ENCODE data around the gene HTD2. TPM values are rescaled to one million over a fixed set of nuclear protein-coding genes. Genes with fewer than 3 reads are reported as not detected.

Gene HTD2
- total RNA-seq, 1 experiment from 2014 or later = 7.4 TPM

DNA sequence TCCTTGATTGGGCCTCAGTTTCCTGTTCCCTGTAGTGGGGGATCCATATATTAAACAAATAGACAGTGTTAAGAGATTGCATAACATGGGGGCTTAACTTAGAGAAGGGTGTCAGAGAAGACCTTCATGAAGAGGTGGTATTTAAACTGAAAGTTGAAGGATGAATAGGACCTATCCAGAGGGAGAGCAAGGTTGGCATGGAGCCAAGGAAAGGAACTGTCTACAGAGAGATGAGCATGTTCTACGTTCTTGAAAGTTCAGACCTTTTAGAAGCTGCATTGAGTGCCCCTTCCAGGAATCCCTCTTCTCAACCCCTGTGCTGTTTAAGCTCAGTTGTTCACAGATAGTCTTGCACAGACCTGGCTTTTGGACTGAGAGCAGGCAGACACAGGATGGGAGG is 2.4 kb downstream of the HTD2 start:
- ChIA-PET POLR2A (ENCODE audit: unreplicated experiment) (no interaction called here), CTCF (interaction anchor here (0.6 kb wide), 2 partner anchors 74 to 120 kb away, joined by 4 to 7 read pairs; no protein-coding TSS in a partner anchor)
- no peak overlapping the region for H3K4me3 ChIP-seq
- DNase-seq = no peak
- no peak overlapping the region for H2AFZ ChIP-seq
- H3K4me2 ChIP-seq = 0 out of 2 replicates have a peak overlapping the region, but pooled peaks have one; percentile 91
- TF ChIP-seq, protein P1, sequence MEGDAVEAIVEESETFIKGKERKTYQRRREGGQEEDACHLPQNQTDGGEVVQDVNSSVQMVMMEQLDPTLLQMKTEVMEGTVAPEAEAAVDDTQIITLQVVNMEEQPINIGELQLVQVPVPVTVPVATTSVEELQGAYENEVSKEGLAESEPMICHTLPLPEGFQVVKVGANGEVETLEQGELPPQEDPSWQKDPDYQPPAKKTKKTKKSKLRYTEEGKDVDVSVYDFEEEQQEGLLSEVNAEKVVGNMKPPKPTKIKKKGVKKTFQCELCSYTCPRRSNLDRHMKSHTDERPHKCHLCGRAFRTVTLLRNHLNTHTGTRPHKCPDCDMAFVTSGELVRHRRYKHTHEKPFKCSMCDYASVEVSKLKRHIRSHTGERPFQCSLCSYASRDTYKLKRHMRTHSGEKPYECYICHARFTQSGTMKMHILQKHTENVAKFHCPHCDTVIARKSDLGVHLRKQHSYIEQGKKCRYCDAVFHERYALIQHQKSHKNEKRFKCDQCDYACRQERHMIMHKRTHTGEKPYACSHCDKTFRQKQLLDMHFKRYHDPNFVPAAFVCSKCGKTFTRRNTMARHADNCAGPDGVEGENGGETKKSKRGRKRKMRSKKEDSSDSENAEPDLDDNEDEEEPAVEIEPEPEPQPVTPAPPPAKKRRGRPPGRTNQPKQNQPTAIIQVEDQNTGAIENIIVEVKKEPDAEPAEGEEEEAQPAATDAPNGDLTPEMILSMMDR (conservative IDR thresholded peaks at IDR 0.05) = no peak
- TF ChIP-seq EZH2 (IDR thresholded peaks at IDR 0.05; ENCODE audit: low read depth) = no peak
- H3K79me2 ChIP-seq (ENCODE audit: low read depth) = peaks cover 44% of the 10 kb centered on the region
- peaks cover 31% of the 10 kb centered on the region for H3K36me3 ChIP-seq (ENCODE audit: low read depth)
- peaks cover 34% of the 10 kb centered on the region for H4K20me1 ChIP-seq (ENCODE audit: insufficient read depth)
- H3K4me1 ChIP-seq (replicated peaks; ENCODE audit: insufficient read depth) = peaks cover 12% of the 10 kb centered on the region
- intact Hi-C loops (cut with micrococcal nuclease; ENCODE audit: unreplicated experiment) = loop anchor here (5.0 kb wide), 2 partner anchors 164 to 224 kb away; no protein-coding TSS in a partner anchor
- H3F3A ChIP-seq (ENCODE audit: insufficient read depth, low read depth) = no peaks in the 10 kb centered on the region
- no peak overlapping the region for H3K27ac ChIP-seq
- no peaks in the 10 kb centered on the region for H3K27me3 ChIP-seq (ENCODE audit: insufficient read depth, low read depth)
- H3K9me3 ChIP-seq (ENCODE audit: insufficient read depth, low read depth) = no peaks in the 10 kb centered on the region
- BruUV-seq (replicated peaks) = no TSS peak
- no peaks in the 10 kb centered on the region for H3K9me2 ChIP-seq (ENCODE audit: insufficient read depth)

DNA sequence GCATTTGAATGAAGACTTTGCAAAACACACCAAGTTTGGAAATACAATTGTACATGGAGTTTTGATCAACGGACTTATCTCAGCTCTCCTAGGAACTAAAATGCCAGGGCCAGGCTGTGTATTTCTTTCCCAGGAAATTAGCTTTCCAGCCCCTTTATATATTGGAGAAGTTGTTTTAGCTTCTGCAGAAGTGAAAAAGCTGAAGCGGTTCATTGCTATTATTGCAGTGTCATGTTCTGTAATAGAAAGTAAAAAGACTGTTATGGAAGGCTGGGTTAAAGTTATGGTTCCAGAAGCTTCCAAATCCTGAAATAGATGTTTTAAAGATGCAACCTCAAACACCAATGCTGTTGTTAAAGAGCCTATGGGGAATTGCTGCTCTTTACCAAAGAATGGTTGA is 11.5 kb downstream of the HTD2 start:
- TF ChIP-seq EZH2 (IDR thresholded peaks at IDR 0.05; ENCODE audit: low read depth) = no peak
- TF ChIP-seq, protein P1 (conservative IDR thresholded peaks at IDR 0.05) = no peak
- Histone ChIP-seq H3K4me2 (no peak overlapping the region), H3K27ac (no peak overlapping the region), H3K4me1 (replicated peaks; ENCODE audit: insufficient read depth) (no peaks in the 10 kb centered on the region), H3F3A (ENCODE audit: insufficient read depth, low read depth) (peaks cover 14% of the 10 kb centered on the region; the same call in 1 of the 2 replicates), H3K27me3 (ENCODE audit: insufficient read depth, low read depth) (no peaks in the 10 kb centered on the region), H3K4me3 (no peak overlapping the region), H3K36me3 (ENCODE audit: low read depth) (peaks cover 14% of the 10 kb centered on the region), H3K79me2 (ENCODE audit: low read depth) (0 out of 2 replicates have a peak, but pooled peaks cover 6% of the 10 kb centered on the region), H4K20me1 (ENCODE audit: insufficient read depth) (peaks cover 24% of the 10 kb centered on the region), H3K9me2 (ENCODE audit: insufficient read depth) (no peaks in the 10 kb centered on the region), H3K9me3 (ENCODE audit: insufficient read depth, low read depth) (no peaks in the 10 kb centered on the region), H2AFZ (no peak overlapping the region)
- ChIA-PET CTCF (no interaction called here), POLR2A (ENCODE audit: unreplicated experiment) (no interaction called here)
- no TSS peak for BruUV-seq (replicated peaks)
- intact Hi-C loops (cut with micrococcal nuclease; ENCODE audit: unreplicated experiment) = no loop called here
- no peak for DNase-seq

DNA sequence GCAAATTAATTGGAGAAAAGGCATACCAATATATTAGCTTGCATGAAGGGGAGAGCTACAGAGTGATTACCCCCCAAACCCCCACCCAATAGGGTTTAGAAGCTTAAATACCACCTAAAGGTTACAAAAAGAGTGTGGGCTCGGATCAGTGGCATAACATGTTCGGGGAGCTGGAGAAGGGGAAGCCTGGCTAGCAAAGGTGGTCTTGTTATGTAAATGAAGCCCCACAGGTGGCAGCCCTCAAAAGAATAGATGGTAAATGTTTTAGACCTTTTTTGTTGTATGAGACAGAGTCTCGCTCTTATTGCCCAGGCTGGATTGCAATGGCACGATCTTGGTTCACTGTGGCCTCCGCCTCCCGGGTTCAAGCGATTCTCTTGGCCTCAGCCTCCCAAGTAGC is 15.5 kb downstream of the HTD2 start:
- DNase-seq = no peak
- Histone ChIP-seq H3K27me3 (ENCODE audit: insufficient read depth, low read depth) (no peaks in the 10 kb centered on the region), H3K27ac (no peak overlapping the region), H3F3A (ENCODE audit: insufficient read depth, low read depth) (peaks cover 11% of the 10 kb centered on the region; the same call in 1 of the 2 replicates), H3K36me3 (ENCODE audit: low read depth) (no peaks in the 10 kb centered on the region), H3K79me2 (ENCODE audit: low read depth) (no peaks in the 10 kb centered on the region), H2AFZ (no peak overlapping the region), H3K9me2 (ENCODE audit: insufficient read depth) (no peaks in the 10 kb centered on the region), H4K20me1 (ENCODE audit: insufficient read depth) (peaks cover 24% of the 10 kb centered on the region), H3K4me3 (no peak overlapping the region), H3K4me1 (replicated peaks; ENCODE audit: insufficient read depth) (no peaks in the 10 kb centered on the region), H3K9me3 (ENCODE audit: insufficient read depth, low read depth) (no peaks in the 10 kb centered on the region), H3K4me2 (no peak overlapping the region)
- ChIA-PET CTCF (no interaction called here), POLR2A (ENCODE audit: unreplicated experiment) (no interaction called here)
- intact Hi-C loops (cut with micrococcal nuclease; ENCODE audit: unreplicated experiment) = loop anchor here (1.0 to 5.0 kb wide), 4 partner anchors 93 to 306 kb away; no protein-coding TSS in a partner anchor
- TSS peak; percentile 1 for BruUV-seq (replicated peaks)
- TF ChIP-seq, protein P1 (conservative IDR thresholded peaks at IDR 0.05) = no peak
- TF ChIP-seq EZH2 (IDR thresholded peaks at IDR 0.05; ENCODE audit: low read depth) = no peak

Measured in PC-9 (cell line).